Astrocyte (in vitro differentiated cells and primary cell): Measurements from ENCODE around the gene ATRIP.

Experiments used
- EZH2 ChIP-seq: IDR thresholded peaks from 2 replicates; pipeline ENCODE4 v1.6.1; 2012; ENCODE audit warnings: mild to moderate bottlenecking, low read length, inconsistent platforms; ENCODE audit not compliant: insufficient read depth
- TF ChIP-seq, protein P1 (sequence below): IDR thresholded peaks from 2 replicates; pipeline ENCODE4 v1.5.1; 2011; ENCODE audit warnings: low read depth, mild to moderate bottlenecking, inconsistent platforms, low read length, moderate library complexity; ENCODE audit not compliant: insufficient read depth

DNA sequence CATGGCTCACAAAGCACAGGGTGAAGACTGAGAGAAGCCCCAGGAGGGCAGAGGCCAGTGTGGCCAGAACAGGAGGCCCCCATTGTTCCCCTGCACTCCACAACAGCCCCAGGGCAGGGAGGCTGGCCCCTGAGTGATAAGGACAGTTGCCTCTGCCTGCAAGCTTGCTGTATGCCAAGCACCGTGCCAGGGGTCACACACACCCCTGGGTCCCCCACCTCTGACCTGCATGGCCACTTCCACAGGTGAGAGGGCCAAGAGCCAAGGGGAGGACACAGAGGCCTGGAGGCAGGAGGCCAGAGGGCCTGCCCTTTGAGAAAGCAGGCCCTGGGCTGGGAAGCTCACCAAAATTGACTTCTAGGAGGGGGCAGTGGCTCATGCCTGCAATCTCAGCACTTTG lies 23.7 kb downstream of the ATRIP start:
- TF ChIP-seq, protein P1, sequence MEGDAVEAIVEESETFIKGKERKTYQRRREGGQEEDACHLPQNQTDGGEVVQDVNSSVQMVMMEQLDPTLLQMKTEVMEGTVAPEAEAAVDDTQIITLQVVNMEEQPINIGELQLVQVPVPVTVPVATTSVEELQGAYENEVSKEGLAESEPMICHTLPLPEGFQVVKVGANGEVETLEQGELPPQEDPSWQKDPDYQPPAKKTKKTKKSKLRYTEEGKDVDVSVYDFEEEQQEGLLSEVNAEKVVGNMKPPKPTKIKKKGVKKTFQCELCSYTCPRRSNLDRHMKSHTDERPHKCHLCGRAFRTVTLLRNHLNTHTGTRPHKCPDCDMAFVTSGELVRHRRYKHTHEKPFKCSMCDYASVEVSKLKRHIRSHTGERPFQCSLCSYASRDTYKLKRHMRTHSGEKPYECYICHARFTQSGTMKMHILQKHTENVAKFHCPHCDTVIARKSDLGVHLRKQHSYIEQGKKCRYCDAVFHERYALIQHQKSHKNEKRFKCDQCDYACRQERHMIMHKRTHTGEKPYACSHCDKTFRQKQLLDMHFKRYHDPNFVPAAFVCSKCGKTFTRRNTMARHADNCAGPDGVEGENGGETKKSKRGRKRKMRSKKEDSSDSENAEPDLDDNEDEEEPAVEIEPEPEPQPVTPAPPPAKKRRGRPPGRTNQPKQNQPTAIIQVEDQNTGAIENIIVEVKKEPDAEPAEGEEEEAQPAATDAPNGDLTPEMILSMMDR = no peak
- no peak for TF ChIP-seq EZH2
